CD14-positive monocyte (primary cell): Measurements from ENCODE around the gene WWC1. TPM values are rescaled to one million over a fixed set of nuclear protein-coding genes. Genes with fewer than 3 reads are reported as not detected.
A peak's percentile ranks its signal among the peaks of the same experiment; 100 is the strongest.

Source experiments
- DNase-seq, 3 donors: peaks; one replicate each; pipeline ENCODE4 v3.0.0-alpha.2; 2011 to 2022
- H2AFZ ChIP-seq: 2 replicates; pipeline ENCODE4 v1.6.0; 2012; ENCODE audit warnings: mild to moderate bottlenecking, low read depth, low read length, inconsistent platforms; ENCODE audit not compliant: insufficient read depth, poor library complexity, severe bottlenecking
- H3K27ac ChIP-seq, 2 donors: 1 replicate in 1 of 2; 2 replicates in 1 of 2; pipeline ENCODE4 v1.5.1; 2012 to 2013; ENCODE audit warnings: low read length in 2 of 2, control low read depth in 1 of 2, inconsistent platforms in 1 of 2, low read depth in 1 of 2, mild to moderate bottlenecking in 1 of 2
- H3K27me3 ChIP-seq, 2 donors: one replicate each; pipeline versions ENCODE4 v1.6.0 to v1.6.1; 2011 to 2013; ENCODE audit warnings: low read length in 2 of 2; ENCODE audit not compliant: control insufficient read depth in 2 of 2, insufficient read depth in 2 of 2
- H3K36me3 ChIP-seq, 2 donors: replicated peaks in 1 of 2; 1 replicate in 1 of 2; 2 replicates in 1 of 2; pipeline versions ENCODE4 v1.5.1 to v1.6.1; 2012 to 2013; ENCODE audit warnings: low read length in 2 of 2, control low read depth in 1 of 2, inconsistent platforms in 1 of 2, mild to moderate bottlenecking in 1 of 2; ENCODE audit not compliant: insufficient read depth in 2 of 2, control insufficient read depth in 1 of 2
- H3K4me1 ChIP-seq, 2 donors: 1 replicate in 1 of 2; 2 replicates in 1 of 2; pipeline versions ENCODE4 v1.5.1 to v1.6.1; 2012 to 2013; ENCODE audit warnings: low read length in 2 of 2, control low read depth in 1 of 2, inconsistent platforms in 1 of 2, mild to moderate bottlenecking in 1 of 2, moderate library complexity in 1 of 2; ENCODE audit not compliant: insufficient read depth in 2 of 2, control insufficient read depth in 1 of 2
- H3K4me2 ChIP-seq: replicated peaks from 2 replicates; pipeline ENCODE3; 2012; ENCODE audit warnings: low read length, moderate library complexity, mild to moderate bottlenecking; ENCODE audit not compliant: poor library complexity, severe bottlenecking; ENCODE audit errors: extremely low read depth
- H3K4me3 ChIP-seq, 3 experiments: fragments of 200-600 bp in 1 of 3; sonication (generic) in 1 of 3; replicated peaks in 1 of 3; 1 replicate in 2 of 3; 2 replicates in 1 of 3; pipeline ENCODE4 v1.5.1; 2011 to 2013; ENCODE audit warnings: low read length in 3 of 3, mild to moderate bottlenecking in 3 of 3, control low read depth in 2 of 3, low read depth in 2 of 3, inconsistent platforms in 1 of 3, moderate library complexity in 1 of 3
- H3K79me2 ChIP-seq: 2 replicates; pipeline ENCODE4 v1.6.0; 2012; ENCODE audit warnings: mild to moderate bottlenecking, control low read depth, inconsistent platforms, low read length, moderate library complexity; ENCODE audit not compliant: insufficient read depth
- H3K9ac ChIP-seq: 2 replicates; pipeline ENCODE4 v1.6.0; 2017; ENCODE audit warnings: low read length, mild to moderate bottlenecking; ENCODE audit not compliant: insufficient read depth, poor library complexity, severe bottlenecking
- H3K9me3 ChIP-seq, 2 donors: replicated peaks in 1 of 2; 1 replicate in 1 of 2; 2 replicates in 1 of 2; pipeline versions ENCODE4 v1.5.1 to v1.6.1; 2012 to 2013; ENCODE audit warnings: low read length in 2 of 2, control low read depth in 1 of 2; ENCODE audit not compliant: control insufficient read depth in 1 of 2, insufficient read depth in 1 of 2
- H4K20me1 ChIP-seq: 2 replicates; pipeline ENCODE4 v1.6.0; 2012; ENCODE audit warnings: mild to moderate bottlenecking, low read length, control low read depth, moderate library complexity; ENCODE audit not compliant: insufficient read depth
- H3K27ac Mint-ChIP-seq, 7 donors: one replicate each; pipeline ENCODE4 v1.8.0; 2020; ENCODE audit warnings: mild to moderate bottlenecking in 7 of 7, mixed read lengths in 7 of 7, moderate library complexity in 6 of 7, inconsistent platforms in 2 of 7
- H3K27me3 Mint-ChIP-seq, 3 donors: one replicate each; pipeline ENCODE4 v1.8.0; 2021 to 2022; ENCODE audit warnings: low read depth in 3 of 3, mild to moderate bottlenecking in 3 of 3, mixed read lengths in 3 of 3, moderate library complexity in 3 of 3, inconsistent platforms in 1 of 3
- H3K36me3 Mint-ChIP-seq, 2 donors: one replicate each; pipeline ENCODE4 v1.8.0; 2020; ENCODE audit warnings: mixed read lengths in 2 of 2, inconsistent platforms in 1 of 2, mild to moderate bottlenecking in 1 of 2
- H3K4me1 Mint-ChIP-seq: one replicate; pipeline ENCODE4 v1.8.0; 2020; ENCODE audit warnings: mild to moderate bottlenecking, mixed read lengths
- H3K4me3 Mint-ChIP-seq, 2 donors: one replicate each; pipeline ENCODE4 v1.8.0; 2020; ENCODE audit warnings: mild to moderate bottlenecking in 2 of 2, mixed read lengths in 2 of 2, moderate library complexity in 1 of 2
- H3K9me3 Mint-ChIP-seq, 7 donors: one replicate each; pipeline ENCODE4 v1.8.0; 2020 to 2022; ENCODE audit warnings: mixed read lengths in 7 of 7, mild to moderate bottlenecking in 6 of 7, moderate library complexity in 6 of 7, inconsistent platforms in 2 of 7
- CTCF ChIP-seq: fragments of 200-600 bp; IDR thresholded peaks from one replicate; pipeline ENCODE4 v1.8.0; 2022; ENCODE audit warnings: antibody characterized with exemption, mild to moderate bottlenecking
- WGBS: methylation state at CpG from one replicate; pipeline ENCODE4 v1.1.5; 2013; ENCODE audit warnings: missing lambda C conversion rate; ENCODE audit not compliant: insufficient coverage; 5-methylcytosine and 5-hydroxymethylcytosine counted together
- intact Hi-C, 2 donors: fragments of 100-400 bp; cut with micrococcal nuclease; formaldehyde crosslinking; loops; one replicate each; pipeline versions ENCODE4 v1.15.0 to v1.15.1; 2023
- polyA minus RNA-seq: library from RNA; depleted of rRNA, polyadenylated mRNA; stranded (reverse); fragments of >200 nt; gene quantifications from 2 replicates; pipeline ENCODE4 v1.2.3, GENCODE V29; 2012
- polyA plus RNA-seq, 3 donors: library from polyadenylated mRNA; depleted of rRNA in 1 of 3; unstranded in 2 of 3; stranded (reverse) in 1 of 3; fragments of 300-500 nt in 2 of 3; fragments of >200 nt in 1 of 3; fragmentation: Illumina TruSeq in 2 of 3; gene quantifications; 1 replicate in 2 of 3; 2 replicates in 1 of 3; pipeline ENCODE4 v1.2.3, GENCODE V29; 2012 to 2021
- total RNA-seq, 12 experiments: library from RNA in 1 of 12; stranded (reverse) in 1 of 12; fragments of 120-200 nt in 1 of 12; gene quantifications; one replicate each; pipeline ENCODE4 v1.2.4 and lab custom pipeline; 2013 to 2026; ENCODE audit warnings: mixed read lengths in 6 of 12, inconsistent platforms in 1 of 12

The WWC1 gene
- 0.04 TPM for total RNA-seq (2013)
- polyA plus RNA-seq = not detected
- not detected in 2 replicates for polyA minus RNA-seq
- 0 to 3.1 (median 0.12) reads per million in 11 experiments for total RNA-seq (lab: John Stamatoyannopoulos, UW)

GRCh38 chr5:168291342-168291963 is at the start of gene WWC1:
Gene WWC1, plus strand, starts transcription at chr5:168291645. Its CDS starts 508 bp downstream, at chr5:168292153.
- no peak for TF ChIP-seq CTCF
- peaks cover 0 to 13% (median 1%) of the 10 kb centered on the region in 7 donors for H3K9me3 Mint-ChIP-seq
- Histone ChIP-seq H3K79me2 (no peaks in the 10 kb centered on the region), H2AFZ (no peak within 1 kb of the TSS), H3K9me3 (peaks cover 0 to 5% of the 10 kb centered on the region in 2 donors), H3K4me3 (peak within 1 kb of the TSS in 1 of 3 experiments; percentile 42), H3K4me1 (peaks cover 2 to 3% of the 10 kb centered on the region in 2 donors), H3K9ac (no peak within 1 kb of the TSS), H3K4me2 (peak within 1 kb of the TSS; percentile 44), H3K27me3 (peaks cover 33 to 46% of the 10 kb centered on the region in 2 donors), H3K27ac (no peak within 1 kb of the TSS), H4K20me1 (no peaks in the 10 kb centered on the region), H3K36me3 (no peaks in the 10 kb centered on the region)
- H3K4me3 Mint-ChIP-seq = peak within 1 kb of the TSS; percentile 43 to 74
- H3K36me3 Mint-ChIP-seq = peaks cover 0 to 6% of the 10 kb centered on the region in 2 donors
- DNase-seq = no peak
- H3K27ac Mint-ChIP-seq = no peak within 1 kb of the TSS
- under 1% methylated on average over 77 of the region's 77 CpGs for WGBS
- intact Hi-C loops = no loop called here
- peaks cover 57 to 69% (median 68%) of the 10 kb centered on the region in 3 donors for H3K27me3 Mint-ChIP-seq
- H3K4me1 Mint-ChIP-seq = peaks cover 3% of the 10 kb centered on the region

- intact Hi-C loops = no loop called here
- no peak overlapping the region for H3K9ac ChIP-seq
- peaks cover 0 to 4% (median 0%) of the 10 kb centered on the region in 3 donors for H3K27me3 Mint-ChIP-seq
Observed at GRCh38 chr5:168244838-168245559, 46.4 kb upstream of the WWC1 start.

More at GRCh38 chr5:168244838-168245559, 46.4 kb upstream of the WWC1 start:
- H3K4me1 ChIP-seq = no peaks in the 10 kb centered on the region
- no peak overlapping the region for H3K27ac Mint-ChIP-seq
- peaks cover 0 to 8% of the 10 kb centered on the region in 2 donors for H3K9me3 ChIP-seq
- no peak overlapping the region for H3K4me2 ChIP-seq
- no peaks in the 10 kb centered on the region for H3K36me3 Mint-ChIP-seq
- no peak overlapping the region for H2AFZ ChIP-seq
- 95% methylated on average over 6 of the region's 13 CpGs for WGBS
- H4K20me1 ChIP-seq = no peaks in the 10 kb centered on the region
- H3K4me3 Mint-ChIP-seq = no peak overlapping the region
- H3K27me3 ChIP-seq = no peaks in the 10 kb centered on the region
- DNase-seq = no peak
- no peaks in the 10 kb centered on the region for H3K4me1 Mint-ChIP-seq
- H3K36me3 ChIP-seq = no peaks in the 10 kb centered on the region
- TF ChIP-seq CTCF = no peak
- no peak overlapping the region for H3K4me3 ChIP-seq
- peaks cover 2 to 7% (median 5%) of the 10 kb centered on the region in 7 donors for H3K9me3 Mint-ChIP-seq
- H3K27ac ChIP-seq = no peak overlapping the region
- no peaks in the 10 kb centered on the region for H3K79me2 ChIP-seq
